SU-DHL-6 (cell line): Measurements from ENCODE around the gene ESPN.

Source experiments
- H2AFZ ChIP-seq: fragments of 200-600 bp; sonication (generic); 2 replicates; pipeline ENCODE4 v1.6.1; 2014; ENCODE audit warnings: low read depth, mild to moderate bottlenecking, moderate library complexity, mixed read lengths, antibody characterized with exemption, low read length; ENCODE audit not compliant: severe bottlenecking
- H3F3A ChIP-seq: fragments of 200-600 bp; shearing (Covaris generic); 2 replicates; pipeline ENCODE4 v1.6.0; 2016; ENCODE audit warnings: antibody characterized with exemption, mild to moderate bottlenecking; ENCODE audit not compliant: insufficient read depth
- H3K27ac ChIP-seq: fragments of 200-600 bp; sonication (generic); 2 replicates; pipeline ENCODE4 v1.5.1; 2016; ENCODE audit warnings: low read depth, mild to moderate bottlenecking, low read length, moderate library complexity, mixed read lengths
- H3K27me3 ChIP-seq: fragments of 200-600 bp; sonication (generic), shearing (Covaris generic); 2 replicates; pipeline ENCODE4 v1.6.0; 2014; ENCODE audit warnings: mild to moderate bottlenecking, low read length
- H3K36me3 ChIP-seq: fragments of 200-600 bp; sonication (generic); 2 replicates; pipeline ENCODE4 v1.6.1; 2014; ENCODE audit warnings: mild to moderate bottlenecking, low read length, mixed read lengths
- H3K4me2 ChIP-seq: fragments of 300-600, 200-600 bp; shearing (Covaris generic), sonication (generic); 2 replicates; pipeline ENCODE4 v1.6.0; 2014; ENCODE audit warnings: low read length, low read depth, mild to moderate bottlenecking; ENCODE audit not compliant: poor library complexity, severe bottlenecking
- H3K4me3 ChIP-seq: fragments of 200-600 bp; sonication (generic); 2 replicates; pipeline ENCODE4 v1.5.1; 2014; ENCODE audit warnings: antibody characterized with exemption, low read length, mild to moderate bottlenecking, mixed read lengths; ENCODE audit not compliant: insufficient read depth, poor library complexity, severe bottlenecking
- H3K79me2 ChIP-seq: fragments of 200-600 bp; sonication (generic); 2 replicates; pipeline ENCODE4 v1.6.1; 2014; ENCODE audit warnings: mild to moderate bottlenecking, low read length, moderate library complexity; ENCODE audit not compliant: insufficient read depth
- H3K9ac ChIP-seq: fragments of 200-600 bp; sonication (generic); 2 replicates; pipeline ENCODE4 v1.7.0; 2014; ENCODE audit warnings: mild to moderate bottlenecking, low read length
- H3K9me2 ChIP-seq: fragments of 200-600 bp; sonication (generic); replicated peaks from 2 replicates; pipeline ENCODE4 v1.6.1; 2014; ENCODE audit warnings: low read length; ENCODE audit not compliant: insufficient read depth
- H3K9me3 ChIP-seq: fragments of 200-600 bp; sonication (generic); 2 replicates; pipeline ENCODE4 v1.6.1; 2014; ENCODE audit warnings: low read length, mixed read lengths; ENCODE audit not compliant: insufficient read depth
- H4K20me1 ChIP-seq: fragments of 200-600 bp; sonication (generic); 2 replicates; pipeline ENCODE4 v1.6.1; 2014; ENCODE audit warnings: low read depth, mild to moderate bottlenecking, antibody characterized with exemption, low read length, moderate library complexity, mixed read lengths
- CTCF ChIP-seq: fragments of 200-600 bp; sonication (generic); IDR thresholded peaks from one replicate; pipeline ENCODE4 v1.5.1; 2017; ENCODE audit warnings: antibody characterized with exemption, mild to moderate bottlenecking, low read length, moderate library complexity; ENCODE audit not compliant: insufficient read depth, poor library complexity, severe bottlenecking
- EZH2phosphoT487 ChIP-seq: fragments of 200-600 bp; sonication (generic), shearing (Covaris generic); conservative IDR thresholded peaks from 2 replicates; pipeline ENCODE4 v1.6.1; 2018; ENCODE audit warnings: mild to moderate bottlenecking, antibody characterized with exemption, low read length, moderate library complexity, mixed read lengths

Gene ESPN

DNA sequence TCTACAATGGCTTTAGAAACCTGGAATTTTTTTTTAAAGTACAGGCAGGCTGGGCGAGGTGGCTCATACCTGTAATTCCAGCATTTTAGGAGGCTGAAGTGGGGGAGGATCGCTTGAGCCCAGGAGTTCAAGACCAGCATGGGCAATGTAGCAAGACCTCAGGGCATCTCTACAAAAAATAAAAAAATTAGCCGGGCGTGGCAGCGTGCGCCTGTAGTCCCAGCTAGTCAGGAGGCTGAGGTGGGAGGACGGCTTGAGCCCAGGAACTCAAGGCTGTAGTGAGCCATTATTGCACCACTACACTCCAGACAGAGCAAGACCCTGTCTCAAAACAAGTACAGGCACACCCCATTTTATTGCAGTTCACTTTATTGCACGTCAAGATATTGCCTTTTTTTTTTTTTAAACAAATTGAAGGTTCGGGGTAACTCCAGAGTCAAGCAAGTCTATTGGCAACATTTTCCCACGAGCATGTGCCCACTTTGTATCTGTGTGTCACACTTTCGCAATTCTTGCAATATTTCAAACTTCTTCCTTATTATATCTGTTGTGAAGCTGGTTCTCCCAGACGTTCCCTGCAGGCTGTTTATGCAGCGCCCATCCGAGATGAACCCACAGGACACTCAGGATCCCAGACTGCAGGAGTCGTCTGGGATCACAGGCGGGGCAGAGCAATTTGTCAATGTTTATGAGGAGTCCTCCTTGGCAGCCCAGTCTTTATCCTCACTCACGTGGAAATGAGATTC lies 9.5 kb upstream of the ESPN start:
- Histone ChIP-seq H3F3A (no peaks in the 10 kb centered on the region), H3K79me2 (no peaks in the 10 kb centered on the region), H4K20me1 (no peaks in the 10 kb centered on the region), H3K27me3 (no peaks in the 10 kb centered on the region), H3K9me3 (no peaks in the 10 kb centered on the region), H3K9ac (no peak overlapping the region), H2AFZ (no peak overlapping the region), H3K4me2 (no peak overlapping the region), H3K9me2 (no peaks in the 10 kb centered on the region), H3K36me3 (no peaks in the 10 kb centered on the region), H3K27ac (no peak overlapping the region), H3K4me3 (no peak overlapping the region)
- TF ChIP-seq CTCF = no peak
- no peak for TF ChIP-seq EZH2phosphoT487

- no peak for TF ChIP-seq EZH2phosphoT487
- TF ChIP-seq CTCF = no peak
- no peaks in the 10 kb centered on the region for H3K27me3 ChIP-seq
These were observed 8.3 kb upstream of the ESPN start for GRCh38 chr1:6416295-6416656.

DNA sequence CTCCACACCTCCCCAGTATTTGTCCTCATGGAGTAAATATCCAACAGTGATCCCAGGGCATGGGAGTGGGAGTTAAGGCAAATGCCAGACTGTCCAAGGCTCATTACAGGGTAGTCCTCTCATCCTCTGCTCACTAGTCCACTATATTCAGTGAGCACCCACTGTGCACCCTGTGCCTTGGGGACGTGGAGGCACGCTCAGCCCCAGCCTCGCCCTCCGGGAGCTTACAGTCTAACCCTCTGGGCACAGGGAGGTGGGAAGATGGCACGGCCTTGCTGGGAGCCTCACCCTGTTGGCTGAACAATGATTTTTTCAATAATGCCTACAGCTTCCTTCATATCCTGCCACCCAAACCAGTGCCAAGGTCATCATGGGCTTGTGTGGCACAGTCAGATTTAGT lies 7.7 kb upstream of the ESPN start:
- H4K20me1 ChIP-seq = no peaks in the 10 kb centered on the region
- H3K79me2 ChIP-seq = no peaks in the 10 kb centered on the region
- H3K4me3 ChIP-seq = no peak overlapping the region
- H3K27me3 ChIP-seq = no peaks in the 10 kb centered on the region
- H3K36me3 ChIP-seq = no peaks in the 10 kb centered on the region
- H3F3A ChIP-seq = no peaks in the 10 kb centered on the region
- TF ChIP-seq CTCF = no peak
- TF ChIP-seq EZH2phosphoT487 = no peak
- no peak overlapping the region for H3K27ac ChIP-seq
- no peaks in the 10 kb centered on the region for H3K9me3 ChIP-seq
- no peak overlapping the region for H3K9ac ChIP-seq
- no peak overlapping the region for H3K4me2 ChIP-seq
- no peaks in the 10 kb centered on the region for H3K9me2 ChIP-seq
- H2AFZ ChIP-seq = no peak overlapping the region

More at GRCh38 chr1:6416295-6416656, 8.3 kb upstream of the ESPN start:
- Histone ChIP-seq H3K79me2 (no peaks in the 10 kb centered on the region), H3K27ac (no peak overlapping the region), H3K4me2 (no peak overlapping the region), H3K9me3 (no peaks in the 10 kb centered on the region), H2AFZ (no peak overlapping the region), H3K4me3 (no peak overlapping the region), H3F3A (no peaks in the 10 kb centered on the region), H3K36me3 (no peaks in the 10 kb centered on the region), H3K9ac (no peak overlapping the region), H4K20me1 (no peaks in the 10 kb centered on the region), H3K9me2 (no peaks in the 10 kb centered on the region)
